Stimulated activated CD8-positive, alpha-beta memory T cell treated with anti-CD3 and anti-CD28 coated beads, Interleukin-2, amount 100 ng/mL, for 1 hour (primary cell): ENCODE data around the gene TMEM229A.
"Not testable (repeated sequence)": the region's sequence is repeated elsewhere in the genome, so short reads cannot be mapped to it uniquely, and the experiment has no call there.

Source experiments
- DNase-seq, 2 donors: peaks; one replicate each; pipeline ENCODE4 v3.0.0-alpha.2; 2020; ENCODE audit warnings: low read depth in 2 of 2

The TMEM229A gene

GRCh38 chr7:124032369-124033094, at the start of gene TMEM229A:
TMEM229A (minus strand) TSS chr7:124033067; CDS start chr7:124033003, 64 bp downstream.
- no peak for DNase-seq

GRCh38 chr7:124082234-124082633, 49.4 kb upstream of the TMEM229A start:
- not testable (repeated sequence) for DNase-seq

- no peak for DNase-seq
Measured at GRCh38 chr7:124077546-124077945, 44.7 kb upstream of the TMEM229A start.

GRCh38 chr7:124076841-124077240, 44.0 kb upstream of the TMEM229A start:
- DNase-seq = no peak

GRCh38 chr7:124074007-124074406, 41.1 kb upstream of the TMEM229A start:
- no peak for DNase-seq

- DNase-seq = no peak
Measured at GRCh38 chr7:124073310-124073645, 40.4 kb upstream of the TMEM229A start.

- no peak for DNase-seq
Measured at GRCh38 chr7:124072603-124073309, 39.9 kb upstream of the TMEM229A start.

GRCh38 chr7:124071843-124072242, 39.0 kb upstream of the TMEM229A start:
- DNase-seq = no peak

- no peak for DNase-seq
Measured at GRCh38 chr7:124062171-124062570, 29.3 kb upstream of the TMEM229A start.

GRCh38 chr7:124060528-124060927, 27.7 kb upstream of the TMEM229A start:
- no peak for DNase-seq

- no peak for DNase-seq
Measured at GRCh38 chr7:124059375-124059774, 26.5 kb upstream of the TMEM229A start.

GRCh38 chr7:124058515-124058914, 25.6 kb upstream of the TMEM229A start:
- DNase-seq = no peak

GRCh38 chr7:124057872-124058271, 25.0 kb upstream of the TMEM229A start:
- DNase-seq = no peak

GRCh38 chr7:124056234-124056633, 23.4 kb upstream of the TMEM229A start:
- no peak for DNase-seq

GRCh38 chr7:124051681-124052377, 19.0 kb upstream of the TMEM229A start:
- DNase-seq = no peak

- no peak for DNase-seq
Measured at GRCh38 chr7:124042826-124043225, 10.0 kb upstream of the TMEM229A start.

- DNase-seq = no peak
Measured at GRCh38 chr7:124041439-124041838, 8.6 kb upstream of the TMEM229A start.

- DNase-seq = not testable (repeated sequence)
Measured at GRCh38 chr7:124037902-124038301, 5.0 kb upstream of the TMEM229A start.

GRCh38 chr7:124035706-124036105, 2.8 kb upstream of the TMEM229A start:
- DNase-seq = no peak

GRCh38 chr7:124034754-124035100, 1.9 kb upstream of the TMEM229A start:
- no peak for DNase-seq

GRCh38 chr7:124033807-124034753, 1.2 kb upstream of the TMEM229A start:
- no peak for DNase-seq
